ENCODE results near the gene TMEM88. TPM values are rescaled to one million over a fixed set of nuclear protein-coding genes. Genes with fewer than 3 reads are reported as not detected.

TMEM88 gene
- total RNA-seq, 1 donor from 2014 or later, result 10.2 TPM

- no peak for DNase-seq (ENCODE audit: extremely low spot score, unreplicated experiment)
- H3K9me3 Mint-ChIP-seq, result no peaks in the 10 kb centered on the region
Measured at GRCh38 chr17:7837408-7838088, 17.3 kb upstream of the TMEM88 start.

DNA sequence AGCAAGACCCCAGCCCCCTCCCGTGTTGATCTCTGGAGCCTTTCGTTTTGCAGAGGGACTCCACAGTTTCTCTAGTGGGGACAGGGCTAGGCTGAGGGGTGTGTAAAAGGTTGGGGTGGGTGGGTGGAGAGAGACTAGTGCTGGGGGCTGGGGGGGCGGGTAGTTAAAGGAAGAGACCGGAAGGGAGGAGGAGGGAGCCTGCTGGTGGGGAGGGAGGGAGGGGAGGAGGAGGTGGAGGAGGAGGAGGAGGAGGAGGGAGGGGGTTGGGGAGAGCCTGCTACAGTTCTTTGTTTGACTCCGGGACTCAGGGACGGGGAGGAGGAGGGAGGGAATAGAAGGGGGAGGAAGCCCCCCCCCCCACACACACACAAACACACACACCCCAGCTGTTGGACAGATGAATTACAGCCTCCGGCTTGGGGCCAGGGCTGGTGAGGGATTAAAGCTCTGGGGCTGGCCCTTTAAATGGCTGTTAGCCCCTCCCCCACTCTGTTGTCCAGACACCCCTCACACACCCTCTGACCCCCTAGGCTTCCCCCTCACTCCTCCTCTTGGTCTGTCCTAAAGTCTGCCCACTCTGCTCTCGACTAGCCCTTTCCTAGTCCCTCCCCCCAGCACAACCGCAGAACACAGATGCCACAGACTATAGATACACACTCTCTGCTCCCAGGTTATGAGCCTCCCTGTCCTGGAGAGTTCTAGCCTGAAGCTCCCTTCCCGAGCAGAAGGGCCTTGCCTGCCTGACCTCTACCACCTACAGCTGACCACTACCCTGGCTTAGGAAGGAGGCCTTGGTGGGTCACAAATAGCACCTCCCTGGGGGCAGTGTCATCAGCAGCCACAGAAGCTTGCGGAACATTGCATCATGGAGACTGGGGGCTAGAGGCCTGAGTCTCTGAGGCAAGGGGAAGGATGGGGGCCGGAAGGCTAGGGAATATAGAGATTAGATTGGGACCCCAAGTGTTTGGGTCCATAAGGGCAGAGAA lies 16.5 kb upstream of the TMEM88 start:
- Mint-ChIP-seq H3K4me3 (peak overlapping the region; percentile 100), H3K36me3 (peaks cover 9% of the 10 kb centered on the region), H3K4me1 (ENCODE audit: unreplicated experiment) (peaks cover 47% of the 10 kb centered on the region), H3K9me3 (no peaks in the 10 kb centered on the region), H3K27ac (peak overlapping the region; percentile 100), H3K27me3 (peaks cover 3% of the 10 kb centered on the region)
- DNase-seq (ENCODE audit: extremely low spot score, unreplicated experiment), result no peak
- TF ChIP-seq, protein P1, sequence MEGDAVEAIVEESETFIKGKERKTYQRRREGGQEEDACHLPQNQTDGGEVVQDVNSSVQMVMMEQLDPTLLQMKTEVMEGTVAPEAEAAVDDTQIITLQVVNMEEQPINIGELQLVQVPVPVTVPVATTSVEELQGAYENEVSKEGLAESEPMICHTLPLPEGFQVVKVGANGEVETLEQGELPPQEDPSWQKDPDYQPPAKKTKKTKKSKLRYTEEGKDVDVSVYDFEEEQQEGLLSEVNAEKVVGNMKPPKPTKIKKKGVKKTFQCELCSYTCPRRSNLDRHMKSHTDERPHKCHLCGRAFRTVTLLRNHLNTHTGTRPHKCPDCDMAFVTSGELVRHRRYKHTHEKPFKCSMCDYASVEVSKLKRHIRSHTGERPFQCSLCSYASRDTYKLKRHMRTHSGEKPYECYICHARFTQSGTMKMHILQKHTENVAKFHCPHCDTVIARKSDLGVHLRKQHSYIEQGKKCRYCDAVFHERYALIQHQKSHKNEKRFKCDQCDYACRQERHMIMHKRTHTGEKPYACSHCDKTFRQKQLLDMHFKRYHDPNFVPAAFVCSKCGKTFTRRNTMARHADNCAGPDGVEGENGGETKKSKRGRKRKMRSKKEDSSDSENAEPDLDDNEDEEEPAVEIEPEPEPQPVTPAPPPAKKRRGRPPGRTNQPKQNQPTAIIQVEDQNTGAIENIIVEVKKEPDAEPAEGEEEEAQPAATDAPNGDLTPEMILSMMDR (conservative IDR thresholded peaks at IDR 0.05), result no peak

More at GRCh38 chr17:7837408-7838088, 17.3 kb upstream of the TMEM88 start:
- Mint-ChIP-seq H3K27me3 (peaks cover 7% of the 10 kb centered on the region), H3K4me3 (peak overlapping the region; percentile 100), H3K36me3 (peaks cover 9% of the 10 kb centered on the region), H3K27ac (peak overlapping the region; percentile 100), H3K4me1 (ENCODE audit: unreplicated experiment) (peaks cover 51% of the 10 kb centered on the region)
- TF ChIP-seq, protein P1 (conservative IDR thresholded peaks at IDR 0.05), result peak; percentile 20

DNA sequence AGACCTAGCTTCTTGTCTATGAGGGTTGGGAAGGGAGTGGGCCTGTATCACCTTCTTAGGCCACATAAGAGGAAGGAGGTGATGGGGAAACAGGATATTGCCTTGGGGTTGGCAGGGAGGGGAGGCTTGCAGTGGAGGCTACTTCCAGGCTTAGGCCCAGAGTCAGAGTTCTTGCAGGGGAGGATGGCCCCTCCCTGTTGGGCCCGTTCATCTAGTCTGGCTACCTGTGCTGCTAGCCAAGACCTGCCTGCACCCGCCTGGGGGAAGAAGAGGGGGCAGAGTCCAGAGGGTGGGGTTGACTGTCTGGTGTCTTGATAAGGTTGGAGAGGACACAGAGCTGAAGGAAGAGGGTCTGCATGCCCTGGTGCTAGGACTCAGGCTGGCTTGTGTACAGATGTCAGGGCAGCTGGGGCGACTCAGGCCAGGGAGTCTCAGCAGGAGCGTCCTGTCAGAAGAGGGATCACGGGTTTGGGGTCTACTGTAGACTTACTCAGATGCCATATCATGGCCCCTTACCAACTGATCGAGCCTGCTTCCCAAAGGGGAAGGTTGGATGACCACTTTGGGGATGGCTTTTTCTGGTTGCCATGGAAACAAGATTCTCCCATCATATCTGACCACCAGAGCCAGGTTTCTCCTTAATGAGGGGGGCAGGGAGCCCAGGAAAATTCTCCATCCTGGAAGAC lies 15.5 kb upstream of the TMEM88 start:
- H3K4me3 Mint-ChIP-seq, result peak overlapping the region; percentile 96
- peaks cover 43% of the 10 kb centered on the region for H3K4me1 Mint-ChIP-seq (ENCODE audit: unreplicated experiment)
- peak overlapping the region; percentile 98 for H3K27ac Mint-ChIP-seq
- TF ChIP-seq, protein P1 (conservative IDR thresholded peaks at IDR 0.05), result no peak
- H3K27me3 Mint-ChIP-seq, result no peaks in the 10 kb centered on the region
- no peaks in the 10 kb centered on the region for H3K9me3 Mint-ChIP-seq
- no peak for DNase-seq (ENCODE audit: extremely low spot score, unreplicated experiment)
- H3K36me3 Mint-ChIP-seq, result peaks cover 9% of the 10 kb centered on the region

- no peak for DNase-seq (ENCODE audit: extremely low spot score, unreplicated experiment)
- Mint-ChIP-seq H3K27ac (peak overlapping the region; percentile 98), H3K36me3 (peaks cover 9% of the 10 kb centered on the region), H3K9me3 (no peaks in the 10 kb centered on the region), H3K4me3 (peak overlapping the region; percentile 96), H3K4me1 (ENCODE audit: unreplicated experiment) (peaks cover 43% of the 10 kb centered on the region), H3K27me3 (no peaks in the 10 kb centered on the region)
- TF ChIP-seq, protein P1 (conservative IDR thresholded peaks at IDR 0.05), result no peak
Measured at GRCh38 chr17:7839876-7840261, 15.0 kb upstream of the TMEM88 start.

DNA sequence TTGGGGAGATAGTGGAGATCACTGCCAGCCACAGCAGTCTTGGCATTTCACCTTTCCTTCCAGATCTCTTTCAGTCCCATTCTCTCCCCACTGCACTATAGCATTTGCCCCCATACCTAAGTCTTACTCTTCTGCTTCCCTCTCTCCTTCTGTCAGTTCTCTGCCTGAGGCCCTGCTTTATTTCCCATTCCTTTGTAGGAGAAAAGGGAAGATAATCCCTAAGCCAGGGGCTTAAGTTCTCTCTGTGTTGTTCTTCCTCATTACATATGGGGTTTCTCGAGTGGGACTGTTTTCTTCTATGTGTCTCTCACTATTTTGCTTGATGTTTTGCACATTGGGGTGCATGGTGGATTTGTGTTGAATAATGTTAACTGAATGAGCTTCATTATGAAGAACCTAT lies 14.4 kb upstream of the TMEM88 start:
- TF ChIP-seq, protein P1 (conservative IDR thresholded peaks at IDR 0.05), result no peak
- peak overlapping the region; percentile 96 for H3K4me3 Mint-ChIP-seq
- peaks cover 9% of the 10 kb centered on the region for H3K36me3 Mint-ChIP-seq
- H3K27me3 Mint-ChIP-seq, result no peaks in the 10 kb centered on the region
- no peaks in the 10 kb centered on the region for H3K9me3 Mint-ChIP-seq
- H3K27ac Mint-ChIP-seq, result peak overlapping the region; percentile 98
- DNase-seq (ENCODE audit: extremely low spot score, unreplicated experiment), result no peak
- peaks cover 43% of the 10 kb centered on the region for H3K4me1 Mint-ChIP-seq (ENCODE audit: unreplicated experiment)
